Hematopoietic multipotent progenitor cell treated with erythropoietin and hydrocortisone succinate and interleukin-3 and kit ligand, for 6 days (in vitro differentiated cells): Measurements from ENCODE around the gene TOGARAM1.
A peak's percentile ranks its signal among the peaks of the same experiment; 100 is the strongest.

ENCODE experiments used
- DNase-seq: peaks from one replicate; pipeline ENCODE4 v3.0.0-alpha.2; 2015

TOGARAM1 gene

GRCh38 chr14:44966601-44967336 lies 4.8 kb downstream of the TOGARAM1 start:
- DNase-seq, result no peak

DNA sequence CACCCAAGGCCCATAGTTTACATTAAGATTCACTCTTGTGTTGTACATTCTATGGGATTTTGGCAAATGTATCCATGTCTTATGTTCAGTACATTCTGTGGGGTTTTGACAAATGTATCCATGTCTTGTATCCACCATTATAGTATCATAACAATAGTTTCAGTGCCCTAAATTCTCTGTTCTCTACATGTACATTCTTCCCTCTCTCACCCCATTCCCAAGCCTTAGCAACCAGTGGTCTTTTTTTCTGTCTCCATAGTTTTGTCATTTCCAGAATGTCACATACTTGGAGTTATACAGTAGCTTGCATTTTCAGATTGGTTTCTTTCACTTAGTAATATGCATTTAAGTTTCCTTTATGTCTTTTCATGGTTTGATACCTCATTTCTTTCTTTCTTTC lies 6.7 kb downstream of the TOGARAM1 start:
- DNase-seq, result no peak

- DNase-seq, result no peak
Observed at GRCh38 chr14:44970907-44971306, 8.9 kb downstream of the TOGARAM1 start.

- DNase-seq, result no peak
Observed at GRCh38 chr14:44971459-44971858, 9.5 kb downstream of the TOGARAM1 start.

- DNase-seq, result no peak
Observed at GRCh38 chr14:44979273-44979672, 17.3 kb downstream of the TOGARAM1 start.

GRCh38 chr14:44979740-44980356 lies 17.9 kb downstream of the TOGARAM1 start:
- no peak for DNase-seq

DNA sequence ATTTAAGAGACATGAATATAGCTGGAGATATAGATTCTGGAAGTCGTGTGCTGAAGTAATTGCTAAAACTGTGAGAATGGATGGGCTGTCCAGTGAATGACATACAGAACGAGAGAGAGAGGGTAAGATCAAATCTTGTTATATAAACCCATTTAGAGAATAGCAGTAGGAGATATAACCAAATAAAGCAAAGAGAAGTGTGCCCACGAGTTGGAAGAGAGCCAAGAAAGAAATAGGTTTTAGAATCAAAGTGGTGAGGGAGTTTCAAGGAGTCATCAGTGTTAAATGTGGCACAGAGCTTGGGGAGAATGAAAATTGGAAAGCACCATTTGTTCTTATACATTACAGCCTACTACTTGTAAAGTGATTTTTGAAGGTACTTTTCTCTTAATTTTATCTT lies 19.2 kb downstream of the TOGARAM1 start:
- peak; percentile 37 for DNase-seq

DNA sequence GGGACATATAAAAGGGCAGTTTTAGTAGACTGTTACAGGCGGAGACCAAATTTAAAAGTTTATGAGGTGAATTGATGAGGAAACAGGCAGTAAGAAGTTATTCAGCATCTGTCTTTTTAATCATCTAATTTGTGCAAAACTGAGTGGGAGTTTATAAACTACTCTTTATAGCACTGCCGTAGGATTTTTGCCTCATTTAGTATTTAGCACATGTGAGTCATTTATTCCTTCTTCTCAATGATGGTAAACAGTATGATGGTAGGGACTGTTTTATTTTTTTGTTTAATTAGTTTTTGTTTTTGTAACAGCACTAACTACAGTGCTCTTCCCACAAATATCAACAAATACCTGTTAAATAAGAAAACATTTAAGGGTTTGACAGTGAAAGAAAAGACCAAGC lies 20.6 kb downstream of the TOGARAM1 start:
- no peak for DNase-seq

- DNase-seq, result no peak
Observed at GRCh38 chr14:44988694-44989093, 26.7 kb downstream of the TOGARAM1 start.

DNA sequence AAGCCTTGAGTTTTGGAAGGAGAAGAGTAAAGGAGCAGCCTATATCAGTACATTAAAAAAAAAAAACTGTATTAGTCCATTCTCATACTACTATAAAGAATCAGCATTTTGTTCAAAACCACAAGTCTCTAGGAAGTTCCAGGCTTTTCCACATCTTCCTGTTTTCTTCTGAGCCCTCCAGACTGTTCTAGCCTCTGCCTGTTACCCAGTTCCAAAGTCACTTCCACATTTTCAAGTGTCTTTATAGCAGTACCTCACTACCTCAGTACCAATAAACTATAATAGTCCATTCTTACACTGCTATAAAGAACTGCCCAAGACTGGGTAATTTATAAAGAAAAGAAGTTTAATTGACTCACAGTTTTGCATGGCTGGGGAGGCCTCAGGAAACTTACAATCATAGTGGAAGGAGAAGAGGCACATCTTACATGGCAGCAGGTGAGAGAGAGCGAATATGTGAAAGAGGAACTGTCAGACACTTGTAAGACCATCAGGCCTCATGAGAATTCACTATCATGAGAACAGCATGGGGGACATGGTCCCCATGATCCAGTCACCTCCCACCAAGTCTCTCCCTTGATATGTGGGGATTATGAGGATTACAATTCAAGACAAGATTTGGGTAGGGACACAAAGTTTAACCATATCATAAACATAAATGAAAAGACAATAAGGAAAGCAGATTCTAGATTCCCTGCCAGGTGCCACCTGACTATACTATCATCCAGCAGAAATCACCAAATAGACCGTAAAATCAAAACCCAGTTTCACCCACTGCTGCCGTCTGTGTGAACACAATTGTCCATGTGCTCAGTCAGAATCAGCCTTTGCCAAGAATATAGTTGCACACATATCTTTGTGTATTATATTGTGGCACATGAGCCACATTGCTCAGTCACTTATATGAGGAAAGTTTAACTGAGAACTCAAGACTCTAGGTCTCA lies 27.8 kb downstream of the TOGARAM1 start:
- DNase-seq, result no peak

DNA sequence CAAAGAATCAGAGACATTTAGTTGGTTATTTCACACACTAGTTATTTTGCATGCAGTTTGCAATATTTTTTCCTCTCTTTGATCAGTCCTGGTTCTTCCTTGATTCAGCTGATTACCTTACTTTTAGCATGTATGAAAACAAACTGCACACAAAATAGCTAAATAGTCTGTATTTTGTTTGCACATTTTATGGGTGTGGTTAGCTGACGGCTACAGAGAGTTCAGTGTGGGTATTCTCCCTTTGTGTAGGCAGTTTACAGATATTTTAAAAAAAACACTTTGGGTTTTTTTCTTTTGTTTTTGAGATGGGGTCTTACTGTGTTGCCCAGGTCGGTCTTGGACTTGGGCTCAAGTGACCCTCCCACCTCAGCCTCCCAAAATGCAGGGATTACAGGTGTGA lies 28.5 kb downstream of the TOGARAM1 start:
- DNase-seq, result no peak

- DNase-seq, result no peak
Observed at GRCh38 chr14:44995196-44995595, 33.2 kb downstream of the TOGARAM1 start.

- DNase-seq, result no peak
Observed at GRCh38 chr14:44995770-44996294, 33.8 kb downstream of the TOGARAM1 start.

DNA sequence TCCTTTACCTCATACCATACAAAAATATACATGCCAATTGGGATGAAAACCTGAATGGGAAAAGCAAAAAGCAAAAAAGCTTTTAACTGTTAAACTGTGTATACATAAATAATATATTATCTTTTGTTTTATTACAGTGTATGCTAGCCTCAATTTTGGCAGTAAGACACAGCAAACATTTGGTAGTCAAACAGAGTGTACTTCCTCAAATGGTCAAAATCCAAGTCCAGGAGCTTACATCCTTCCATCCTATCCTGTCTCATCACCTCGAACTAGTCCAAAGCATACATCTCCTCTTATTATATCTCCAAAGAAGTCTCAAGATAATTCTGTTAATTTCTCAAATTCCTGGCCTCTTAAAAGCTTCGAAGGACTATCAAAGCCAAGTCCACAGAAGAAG lies 41.9 kb downstream of the TOGARAM1 start:
- no peak for DNase-seq

DNA sequence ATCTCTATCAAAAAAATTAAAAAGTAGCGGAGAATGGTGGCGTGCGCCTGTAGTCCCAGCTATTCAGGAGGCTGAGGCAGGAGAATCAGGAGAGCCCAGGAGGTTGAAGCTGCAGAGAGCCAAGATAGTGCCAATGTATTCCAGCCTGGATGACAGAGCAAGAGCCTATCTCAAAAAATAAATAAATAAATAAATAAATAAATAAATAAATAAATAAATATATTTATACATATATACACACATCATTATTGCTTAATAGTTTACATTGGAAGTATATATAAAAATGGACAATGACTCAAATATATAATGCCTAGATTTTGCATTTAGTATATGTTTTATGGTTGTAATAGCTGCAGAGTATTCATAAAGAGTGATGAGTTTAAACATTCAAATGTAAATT lies 53.1 kb downstream of the TOGARAM1 start:
- no peak for DNase-seq

DNA sequence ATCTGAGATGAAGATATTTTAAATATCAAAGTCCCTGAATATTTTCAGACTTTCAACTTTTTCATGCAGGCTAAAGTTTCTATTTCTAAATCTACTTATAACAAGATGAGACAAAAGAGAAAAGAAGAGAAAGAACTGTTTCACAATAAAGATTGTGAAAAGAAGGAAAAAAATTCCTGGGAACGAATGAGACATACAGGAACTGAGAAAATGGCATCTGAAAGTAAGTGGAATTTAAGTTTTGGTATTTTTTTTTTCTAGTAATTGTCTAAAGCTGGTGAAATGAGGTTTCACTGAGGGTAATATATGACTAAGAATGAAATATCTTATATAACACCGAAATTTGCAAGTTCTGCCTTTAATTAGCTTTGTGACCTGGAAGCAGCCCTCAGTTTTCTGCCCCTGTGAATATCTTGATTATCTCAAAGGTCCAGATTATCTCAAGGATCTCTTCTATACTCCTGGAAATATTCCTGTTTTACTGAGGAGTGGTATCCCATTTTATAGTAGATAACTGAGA lies 66.2 kb downstream of the TOGARAM1 start:
- DNase-seq, result no peak

GRCh38 chr14:45034730-45035129 lies 72.7 kb downstream of the TOGARAM1 start:
- no peak for DNase-seq

- no peak for DNase-seq
Observed at GRCh38 chr14:45038256-45038655, 76.3 kb downstream of the TOGARAM1 start.

DNA sequence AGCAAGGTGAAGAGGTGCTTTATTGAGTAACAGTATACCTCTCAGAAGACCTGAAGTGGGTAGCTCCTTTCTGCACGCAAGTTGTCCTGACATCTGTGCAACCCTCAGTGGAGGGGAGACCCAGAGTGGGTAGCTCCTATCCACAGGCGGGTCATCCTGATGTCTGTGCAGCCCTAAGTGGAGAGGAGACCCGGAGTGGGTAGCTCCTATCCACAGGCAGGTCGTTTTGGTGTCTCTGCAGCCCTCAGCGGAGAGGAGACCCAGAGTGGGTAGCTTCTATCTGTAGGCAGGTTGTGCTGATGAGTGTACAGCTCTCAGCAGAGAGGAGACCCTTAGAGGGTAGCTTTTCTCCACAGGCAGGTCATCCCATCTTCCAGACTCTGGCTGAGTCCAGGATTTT lies 76.9 kb downstream of the TOGARAM1 start:
- no peak for DNase-seq

GRCh38 chr14:45039390-45039789 lies 77.4 kb downstream of the TOGARAM1 start:
- DNase-seq, result no peak

GRCh38 chr14:45041641-45042040 lies 79.7 kb downstream of the TOGARAM1 start:
- DNase-seq, result no peak

GRCh38 chr14:45044638-45045037 lies 82.6 kb downstream of the TOGARAM1 start:
- DNase-seq, result no peak

DNA sequence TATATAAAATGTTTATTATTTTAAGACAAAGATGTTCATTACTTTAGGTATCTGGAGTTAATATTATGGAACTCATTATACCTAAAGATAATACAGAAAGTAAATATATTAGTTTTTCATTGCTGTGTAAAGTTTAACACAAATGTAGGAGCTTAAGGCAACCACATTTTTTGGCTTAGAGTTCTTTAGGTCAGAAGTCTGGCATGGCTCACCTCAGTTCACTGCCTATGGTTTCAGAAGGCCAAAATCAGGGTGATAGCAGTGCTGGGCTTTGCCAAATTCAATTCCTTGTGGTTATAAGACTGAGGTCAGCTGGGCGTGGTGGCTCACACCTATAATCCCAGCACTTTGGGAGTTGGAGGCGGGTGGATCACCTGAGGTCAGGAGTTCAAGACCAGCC lies 86.4 kb downstream of the TOGARAM1 start:
- DNase-seq, result no peak
